HEK293 (cell line): Measurements from ENCODE around the gene ADPRH.

ENCODE experiments used
- CTCF ChIP-seq: fragments of 450-650 bp; formaldehyde crosslinking; IDR thresholded peaks from 2 replicates; pipeline ENCODE4 v1.5.1; 2016; ENCODE audit warnings: missing biosample characterization, missing genetic modification characterization
- PATZ1 ChIP-seq: fragments of 450-650 bp; formaldehyde crosslinking; IDR thresholded peaks from 2 replicates; pipeline ENCODE4 v1.5.1; 2016; ENCODE audit warnings: missing biosample characterization, missing genetic modification characterization
- RBAK ChIP-seq: fragments of 450-650 bp; formaldehyde crosslinking; IDR thresholded peaks from 2 replicates; pipeline ENCODE4 v1.5.1; 2016; ENCODE audit warnings: missing biosample characterization, missing genetic modification characterization
- REST ChIP-seq: fragments of 450-650 bp; formaldehyde crosslinking; IDR thresholded peaks from 2 replicates; pipeline ENCODE4 v1.5.1; 2016; ENCODE audit warnings: missing biosample characterization, missing genetic modification characterization
- SALL2 ChIP-seq: fragments of 450-650 bp; formaldehyde crosslinking; IDR thresholded peaks from 2 replicates; pipeline ENCODE4 v1.5.0; 2017; ENCODE audit warnings: missing biosample characterization, mild to moderate bottlenecking, missing genetic modification characterization, borderline replicate concordance
- ZBTB17 ChIP-seq: fragments of 450-650 bp; formaldehyde crosslinking; IDR thresholded peaks from 2 replicates; pipeline ENCODE4 v1.5.1; 2016; ENCODE audit warnings: missing biosample characterization, missing genetic modification characterization
- ZNF211 ChIP-seq: fragments of 450-650 bp; formaldehyde crosslinking; IDR thresholded peaks from 2 replicates; pipeline ENCODE4 v1.5.1; 2016; ENCODE audit warnings: low read depth, missing biosample characterization, missing genetic modification characterization
- ZNF274 ChIP-seq, 2 experiments: fragments of 200-500 bp in 1 of 2; fragments of 450-650 bp in 1 of 2; sonication (Bioruptor generic) in 1 of 2; formaldehyde crosslinking in 1 of 2; IDR thresholded peaks; 2 replicates each; pipeline versions ENCODE4 v1.5.1 to v1.6.1; 2014 to 2016; ENCODE audit warnings: borderline replicate concordance in 1 of 2, inconsistent platforms in 1 of 2, low read length in 1 of 2, missing biosample characterization in 1 of 2, missing genetic modification characterization in 1 of 2
- ZNF513 ChIP-seq: fragments of 450-650 bp; IDR thresholded peaks from 2 replicates; pipeline ENCODE4 v1.5.1; 2018; ENCODE audit warnings: missing biosample characterization, missing genetic modification characterization
- ZNF624 ChIP-seq: fragments of 450-650 bp; formaldehyde crosslinking; IDR thresholded peaks from 2 replicates; pipeline ENCODE4 v1.5.1; 2017; ENCODE audit warnings: missing biosample characterization, missing genetic modification characterization

GRCh38 chr3:119619094-119619493, 39.8 kb downstream of the ADPRH start:
- no peak for TF ChIP-seq RBAK (tag by site-specific recombination)
- no peak for TF ChIP-seq CTCF
- TF ChIP-seq SALL2 (tag by site-specific recombination) = no peak
- no peak for TF ChIP-seq REST (tag by site-specific recombination)
- no peak for TF ChIP-seq ZBTB17 (tag by site-specific recombination)
- no peak for TF ChIP-seq PATZ1 (tag by site-specific recombination)
- TF ChIP-seq ZNF211 (tag by site-specific recombination) = no peak
- TF ChIP-seq ZNF274 (IDR thresholded peaks at IDR 0.05; ENCODE audit: low read length) = no peak
- no peak for TF ChIP-seq ZNF274 (tag by site-specific recombination; IDR thresholded peaks at IDR 0.05; ENCODE audit: borderline replicate concordance)
- TF ChIP-seq ZNF513 (tag by site-specific recombination) = no peak
- TF ChIP-seq ZNF624 (tag by site-specific recombination) = no peak
